Measurements from ENCODE around the gene KIAA0319L.
"Not testable (repeated sequence)": the region's sequence is repeated elsewhere in the genome, so short reads cannot be mapped to it uniquely, and the experiment has no call there.

KIAA0319L gene

DNA sequence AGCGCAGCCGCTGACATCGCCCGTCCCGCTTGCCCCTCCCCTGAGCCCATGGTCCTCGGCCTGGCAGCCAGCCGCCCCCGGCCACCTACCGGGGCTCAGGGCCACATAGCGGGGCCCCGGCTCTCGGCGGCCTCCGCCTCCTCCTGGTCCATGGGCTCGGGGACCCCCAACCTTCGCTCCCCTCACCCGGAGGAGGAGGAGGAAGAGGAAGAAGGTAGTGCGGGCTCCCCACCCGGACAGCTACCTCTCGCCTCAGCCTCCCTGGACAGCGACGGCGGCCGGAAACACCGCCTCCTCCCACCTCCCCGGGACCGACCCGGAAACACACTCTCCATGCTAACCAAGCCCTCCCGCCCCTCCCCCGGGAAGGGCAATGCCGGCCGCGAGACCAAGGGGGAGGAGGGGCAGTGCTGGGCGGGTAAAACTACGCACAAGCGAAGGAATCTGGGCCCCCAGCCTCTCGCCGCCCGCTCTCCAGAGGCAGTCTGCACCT, at the start of gene KIAA0319L:
TSS of gene KIAA0319L (minus strand) at position 286 of the 493 bp plus-strand sequence. CDS start 2,912 bp downstream, outside the sequence.
- peak; percentile 79 for DNase-seq (ENCODE audit: low spot score)

DNA sequence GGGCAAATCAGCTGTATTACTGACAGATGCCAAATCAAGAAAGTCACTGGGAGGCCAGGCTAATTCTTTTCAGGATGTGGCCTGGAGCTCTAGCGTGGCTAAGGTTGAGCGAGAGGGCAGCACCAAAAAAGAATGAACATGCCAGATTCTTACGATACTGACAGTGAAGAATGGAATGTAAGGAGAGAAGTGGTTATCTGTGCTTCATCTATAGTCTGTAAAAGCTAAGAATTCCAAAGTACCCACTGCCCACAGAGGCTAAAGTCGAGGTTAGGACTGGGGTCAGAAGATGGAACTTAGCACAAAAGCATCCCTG, 48.6 kb upstream of the KIAA0319L start:
- DNase-seq (ENCODE audit: low spot score), result no peak

GRCh38 chr1:35605071-35605866, 48.1 kb upstream of the KIAA0319L start:
- no peak for DNase-seq (ENCODE audit: low spot score)

DNA sequence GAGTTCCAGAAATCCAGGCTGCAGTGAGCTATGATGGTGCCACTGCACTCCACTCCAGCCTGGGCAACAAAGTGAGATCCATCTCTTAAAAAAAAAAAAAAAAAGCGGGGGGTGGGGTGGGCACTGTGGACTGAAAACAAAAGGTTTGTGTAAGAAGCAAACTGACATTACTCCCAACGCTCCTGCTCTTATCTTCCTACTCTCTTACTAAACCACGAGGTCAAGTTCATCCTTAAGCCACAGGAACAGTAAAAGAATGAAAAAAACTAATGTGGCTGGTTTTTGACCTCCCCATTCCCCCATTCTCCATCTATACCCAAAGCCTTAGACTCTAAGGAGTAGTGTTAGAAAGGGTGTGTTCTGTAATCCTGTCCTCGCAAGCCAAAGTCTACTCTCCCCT, 46.7 kb upstream of the KIAA0319L start:
- DNase-seq (ENCODE audit: low spot score), result no peak

DNA sequence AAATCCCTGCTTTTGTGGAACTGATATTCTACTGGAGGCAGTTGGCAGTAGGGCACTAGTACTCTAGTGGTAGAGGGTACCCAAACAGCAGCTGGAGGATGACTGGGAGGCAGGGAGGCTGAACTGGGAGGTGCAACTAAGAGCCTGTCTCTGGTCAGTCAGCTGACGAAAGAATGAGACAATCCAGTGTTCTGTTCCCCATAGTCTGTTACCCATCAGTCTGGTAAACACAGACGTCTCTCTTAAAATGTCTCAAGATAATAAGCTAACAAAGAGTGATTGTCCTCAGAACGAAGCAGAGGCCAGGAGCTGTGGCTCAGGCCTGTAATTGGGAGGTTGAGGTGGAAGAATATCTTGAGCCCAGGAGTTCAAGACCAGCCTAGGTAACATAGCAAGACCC, 46.3 kb upstream of the KIAA0319L start:
- DNase-seq (ENCODE audit: low spot score), result no peak

DNA sequence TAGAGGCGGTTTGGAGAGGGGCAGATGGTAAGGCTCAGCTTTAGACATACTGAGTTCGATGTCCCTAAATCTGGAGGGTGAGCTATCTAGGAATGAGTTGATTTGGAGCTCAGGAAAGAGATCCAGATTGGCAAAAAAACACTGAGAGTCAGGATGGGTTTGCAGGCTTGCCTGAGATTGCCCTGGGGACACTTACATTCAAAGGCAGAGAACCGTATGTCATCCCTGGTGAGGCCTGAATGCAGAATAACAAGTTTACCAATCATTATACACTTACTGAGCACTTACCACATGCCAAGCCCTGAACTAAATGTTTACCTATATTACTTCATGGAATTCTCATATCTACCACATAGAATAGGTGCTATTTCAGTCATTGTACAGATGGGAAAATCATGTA, 43.4 kb upstream of the KIAA0319L start:
- DNase-seq (ENCODE audit: low spot score), result no peak

- DNase-seq (ENCODE audit: low spot score), result no peak
These were observed 42.2 kb upstream of the KIAA0319L start for GRCh38 chr1:35599411-35599810.

- DNase-seq (ENCODE audit: low spot score), result no peak
These were observed 41.7 kb upstream of the KIAA0319L start for GRCh38 chr1:35598895-35599294.

DNA sequence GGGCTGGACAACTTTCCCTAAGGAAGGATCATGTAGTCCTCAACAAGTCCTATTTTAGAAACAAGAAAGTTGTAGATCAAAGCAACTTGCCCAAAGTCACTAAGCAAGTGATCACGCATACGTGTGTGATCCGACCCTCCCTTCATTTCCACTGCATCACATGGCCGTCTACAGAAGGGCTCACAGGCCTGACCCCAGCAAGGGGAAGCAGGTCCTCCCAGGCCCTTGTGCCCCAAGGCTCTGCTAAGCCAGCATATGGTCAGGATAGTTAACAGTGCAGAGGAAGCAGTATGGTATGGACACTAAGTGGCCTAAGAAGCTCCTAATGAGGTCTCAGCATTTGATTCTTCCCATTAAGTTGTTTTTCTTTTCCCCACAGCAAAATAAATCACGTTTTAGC, 40.7 kb upstream of the KIAA0319L start:
- DNase-seq (ENCODE audit: low spot score), result no peak

GRCh38 chr1:35595684-35596083, 38.5 kb upstream of the KIAA0319L start:
- no peak for DNase-seq (ENCODE audit: low spot score)

DNA sequence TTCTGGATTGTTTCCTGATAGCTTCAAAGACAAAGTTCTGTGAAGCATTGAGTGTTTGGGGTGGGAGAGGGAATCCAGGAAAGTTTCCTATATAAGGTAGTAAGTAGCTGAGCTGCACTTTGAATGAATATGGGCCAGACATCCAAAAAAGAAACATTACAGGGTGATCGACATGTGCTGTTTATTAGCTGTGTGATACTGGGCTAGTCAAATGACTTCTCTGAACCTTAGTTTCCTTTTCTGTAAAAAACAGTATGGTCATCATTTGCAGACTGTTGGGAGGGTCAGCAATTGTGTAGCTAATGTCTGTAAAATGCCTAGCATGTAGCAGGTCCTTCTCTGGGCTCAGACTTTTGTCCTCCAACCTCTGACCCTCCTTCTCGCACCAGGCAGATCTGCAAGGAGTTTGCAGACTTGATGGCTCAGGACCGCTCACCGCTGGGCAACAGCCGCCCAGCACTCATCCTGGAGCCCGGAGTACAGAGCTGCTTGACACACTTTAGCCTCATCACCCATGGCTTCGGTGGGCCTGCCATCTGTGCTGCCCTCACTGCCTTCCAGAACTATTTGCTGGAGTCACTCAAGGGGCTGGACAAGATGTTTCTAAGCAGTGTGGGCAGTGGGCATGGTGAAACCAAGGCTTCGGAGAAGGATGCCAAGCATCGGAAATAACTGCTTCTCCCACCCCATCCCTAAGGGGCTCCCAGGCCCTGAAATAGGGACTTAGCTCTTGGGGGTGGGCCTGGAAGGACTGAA, 37.0 kb upstream of the KIAA0319L start:
- no peak for DNase-seq (ENCODE audit: low spot score)

- no peak for DNase-seq (ENCODE audit: low spot score)
These were observed 36.0 kb upstream of the KIAA0319L start for GRCh38 chr1:35592991-35593769.

GRCh38 chr1:35591211-35591610, 34.0 kb upstream of the KIAA0319L start:
- DNase-seq (ENCODE audit: low spot score), result no peak

DNA sequence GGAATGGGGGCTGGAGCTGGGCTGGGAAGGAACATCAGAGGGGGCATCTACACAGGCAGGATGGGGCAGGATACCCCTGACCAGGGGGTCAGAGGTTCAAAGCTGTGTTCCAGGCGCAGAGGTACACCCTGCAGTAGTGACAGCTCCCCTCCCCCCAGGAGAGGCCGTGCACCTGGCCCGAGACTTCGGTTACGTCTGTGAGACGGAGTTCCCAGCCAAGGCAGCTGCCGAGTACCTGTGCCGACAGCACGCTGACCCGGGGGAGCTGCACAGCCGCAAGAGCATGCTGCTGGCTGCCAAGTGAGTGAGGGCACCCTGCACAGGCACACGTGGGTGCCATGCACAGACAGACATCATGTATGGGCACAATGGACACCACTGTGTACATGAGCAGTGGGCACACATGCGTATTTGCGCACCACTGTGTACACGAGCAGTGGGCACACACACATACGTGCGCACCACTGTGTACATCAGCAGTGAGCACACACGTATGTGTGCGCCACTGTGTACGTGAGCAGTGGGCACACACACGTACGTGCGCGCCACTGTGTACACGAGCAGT, 33.4 kb upstream of the KIAA0319L start:
- no peak for DNase-seq (ENCODE audit: low spot score)

DNA sequence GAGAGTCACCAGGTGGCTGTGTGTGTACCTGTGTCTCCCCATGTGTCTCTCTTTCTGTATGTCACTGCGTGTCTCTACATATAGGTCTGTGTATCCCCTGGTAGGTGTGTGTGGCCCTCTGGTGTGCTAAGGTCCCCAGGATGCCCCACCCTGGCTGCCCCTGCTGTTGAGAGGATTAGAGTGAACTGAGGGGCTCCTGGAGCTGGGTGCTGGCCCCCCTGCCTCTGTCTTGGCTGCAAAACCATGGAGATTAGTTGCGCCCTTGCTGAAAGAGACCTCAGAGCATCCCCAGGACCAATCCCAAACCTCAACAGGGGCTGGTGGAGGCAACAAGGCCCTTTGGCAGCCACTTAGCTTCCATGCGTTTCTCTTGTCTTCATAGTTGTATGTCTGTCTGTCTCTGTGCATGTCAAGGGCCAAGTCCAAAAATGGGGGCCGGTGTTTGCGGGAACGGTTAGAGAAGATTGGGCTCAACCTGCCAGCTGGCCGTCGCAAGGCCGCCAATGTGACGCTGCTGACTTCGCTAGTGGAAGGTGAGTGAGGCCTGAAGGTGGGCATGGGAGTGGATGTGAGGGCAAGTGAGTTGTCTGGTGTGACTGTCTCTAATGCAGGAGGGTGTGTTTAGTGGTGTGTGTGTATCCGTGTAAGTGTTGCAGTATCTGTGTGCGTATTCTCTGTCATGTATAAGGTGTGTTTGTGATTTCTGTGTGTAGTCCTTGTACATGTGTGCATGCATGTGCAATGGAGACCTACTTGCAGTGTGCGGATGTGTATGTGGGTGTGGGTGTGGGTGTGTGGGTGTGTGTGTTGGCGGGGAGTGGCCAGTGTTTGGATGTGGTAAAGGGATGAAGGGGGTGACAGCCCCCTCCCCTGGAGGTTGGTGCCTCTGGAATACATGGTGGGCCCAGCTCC, 32.6 kb upstream of the KIAA0319L start:
- no peak for DNase-seq (ENCODE audit: low spot score)

GRCh38 chr1:35588197-35588910, 31.2 kb upstream of the KIAA0319L start:
- DNase-seq (ENCODE audit: low spot score), result no peak

- no peak for DNase-seq (ENCODE audit: low spot score)
These were observed 30.5 kb upstream of the KIAA0319L start for GRCh38 chr1:35587736-35588135.

- no peak for DNase-seq (ENCODE audit: low spot score)
These were observed 29.6 kb upstream of the KIAA0319L start for GRCh38 chr1:35586808-35587207.

- DNase-seq (ENCODE audit: low spot score), result not testable (repeated sequence)
These were observed 28.6 kb upstream of the KIAA0319L start for GRCh38 chr1:35585805-35586204.

GRCh38 chr1:35585281-35585680, 28.1 kb upstream of the KIAA0319L start:
- no peak for DNase-seq (ENCODE audit: low spot score)

Data from SW480 (cell line).